ENCODE measurements around the gene PACS1.

- TF ChIP-seq CTCF (IDR thresholded peaks at IDR 0.05 in 2 of 3, conservative IDR thresholded peaks at IDR 0.05 in 1 of 3; ENCODE audit: borderline replicate concordance in 1 of 3, insufficient read depth in 1 of 3, low read depth in 2 of 3, low read length in 2 of 3) (no peak), POLR2A (IDR thresholded peaks at IDR 0.05; ENCODE audit: borderline replicate concordance, extremely low read depth, insufficient read depth, insufficient read length) (no peak), CBX3 (IDR thresholded peaks at IDR 0.05; ENCODE audit: low read depth) (no peak), TCF7L2 (IDR thresholded peaks at IDR 0.05; ENCODE audit: borderline replicate concordance, extremely low read depth, insufficient read depth, insufficient read length) (no peak), REST (IDR thresholded peaks at IDR 0.05; ENCODE audit: low read depth) (no peak), EZH2 (IDR thresholded peaks at IDR 0.05) (no peak), EGR1 (IDR thresholded peaks at IDR 0.05; ENCODE audit: low read depth) (no peak), ZNF274 (IDR thresholded peaks at IDR 0.05; ENCODE audit: low read depth, low read length) (no peak)
Measured at GRCh38 chr11:66035653-66036333, 34.3 kb upstream of the PACS1 start.

All from HCT116 (cell line).